ENCODE results near the gene SUN3. TPM values are rescaled to one million over a fixed set of nuclear protein-coding genes. Genes with fewer than 3 reads are reported as not detected.

SUN3 gene
- total and polyA plus RNA-seq, 2 of the 13 experiments (the other 11 are each of a cell fraction or from before 2014, with no cell fraction given): not detected

- no peak for TF ChIP-seq HNF4G (IDR thresholded peaks at IDR 0.05; ENCODE audit: borderline replicate concordance, low read depth, low read length)
- TF ChIP-seq HNF4G (CRISPR knock-in tag; IDR thresholded peaks at IDR 0.05; ENCODE audit: borderline replicate concordance, low read depth): no peak
- TF ChIP-seq CEBPB (IDR thresholded peaks at IDR 0.05; ENCODE audit: borderline replicate concordance, low read depth, low read length): no peak
- TF ChIP-seq IKZF5 (CRISPR knock-in tag; IDR thresholded peaks at IDR 0.05): no peak
- no peak for TF ChIP-seq ZNF343 (CRISPR knock-in tag; IDR thresholded peaks at IDR 0.05)
These were observed 13.7 kb upstream of the SUN3 start (continued) for GRCh38 chr7:48042636-48043035.

GRCh38 chr7:48042216-48042615 lies 13.3 kb upstream of the SUN3 start:
- Histone ChIP-seq H3K4me3 (replicated peaks in 1 of 3; ENCODE audit: insufficient read depth in 1 of 3, low read depth in 2 of 3, low read length in 3 of 3) (no peak overlapping the region), H3K27me3 (ENCODE audit: control insufficient read depth in 1 of 2, insufficient read depth in 2 of 2, low read length in 2 of 2) (peaks cover 6 to 63% of the 10 kb centered on the region in 2 experiments; a peak in 4 of 5 replicates), H2AFZ (ENCODE audit: low read length) (no peak overlapping the region), H3K4me1 (ENCODE audit: insufficient read depth, low read length) (no peaks in the 10 kb centered on the region), H3K4me2 (ENCODE audit: low read depth, low read length) (no peak overlapping the region), H3K79me2 (ENCODE audit: insufficient read depth, low read length) (no peaks in the 10 kb centered on the region), H3K9ac (ENCODE audit: insufficient read depth, low read depth, low read length) (no peak overlapping the region), H3K9me3 (ENCODE audit: low read length) (no peaks in the 10 kb centered on the region), H3K36me3 (replicated peaks in 1 of 2; ENCODE audit: control insufficient read depth in 1 of 2, insufficient read depth in 2 of 2, low read length in 2 of 2) (no peaks in the 10 kb centered on the region), H4K20me1 (ENCODE audit: insufficient read depth, low read length) (no peaks in the 10 kb centered on the region), H3K27ac (ENCODE audit: extremely low read length, insufficient read depth, low read length) (no peak overlapping the region)
- no TSS peak for BruUV-seq (replicated peaks)
- in situ Hi-C loops (cut with HindIII; ENCODE audit: extremely low pct_ligation_motif_present, low pct_unique_long_range_greater_than_20kb): no loop called here
- FAIRE-seq (no peak), DNase-seq (ENCODE audit: low spot score) (no peak), ATAC-seq (no peak)
- ChIA-PET POLR2A (no interaction called here), CTCF (ENCODE audit: low intra/inter-chr PET ratio, low total read pairs) (no interaction called here)
- intact Hi-C loops (cut with micrococcal nuclease; ENCODE audit: unreplicated experiment): no loop called here
- WGBS (ENCODE audit: low lambda C conversion rate): 29% methylated on average over 3 of the region's 3 CpGs
- no peak for TF ChIP-seq ZBTB39 (CRISPR knock-in tag; IDR thresholded peaks at IDR 0.05)
- TF ChIP-seq ZNF10 (CRISPR knock-in tag; IDR thresholded peaks at IDR 0.05; ENCODE audit: borderline replicate concordance, low read depth): no peak
- TF ChIP-seq PRPF4 (IDR thresholded peaks at IDR 0.05; ENCODE audit: low read depth, low read length, poor library complexity, severe bottlenecking): no peak
- TF ChIP-seq FOSL1 (CRISPR knock-in tag; IDR thresholded peaks at IDR 0.05; ENCODE audit: borderline replicate concordance): no peak
- TF ChIP-seq JUNB (CRISPR knock-in tag; IDR thresholded peaks at IDR 0.05; ENCODE audit: borderline replicate concordance): no peak
- TF ChIP-seq ZNF280D (CRISPR knock-in tag; IDR thresholded peaks at IDR 0.05): no peak
- no peak for TF ChIP-seq MAFK (conservative IDR thresholded peaks at IDR 0.05 in 1 of 2, IDR thresholded peaks at IDR 0.05 in 1 of 2; ENCODE audit: low read length in 2 of 2)
- TF ChIP-seq ZNF367 (CRISPR knock-in tag; IDR thresholded peaks at IDR 0.05; ENCODE audit: borderline replicate concordance): no peak
- no peak for TF ChIP-seq FLYWCH1 (CRISPR knock-in tag; IDR thresholded peaks at IDR 0.05)
- no peak for TF ChIP-seq SNAPC2 (CRISPR knock-in tag; IDR thresholded peaks at IDR 0.05)
- no peak for TF ChIP-seq ZNF329 (CRISPR knock-in tag; IDR thresholded peaks at IDR 0.05; ENCODE audit: low read depth)

Data from HepG2 (cell line).